Calu3 (cell line): ENCODE measurements around the gene S1PR3. TPM values are rescaled to one million over a fixed set of nuclear protein-coding genes. Genes with fewer than 3 reads are reported as not detected.

Experiments used
- BruUV-seq: library from RNA; stranded (reverse); fragments of 400-500 nt; replicated peaks from 2 replicates; lab custom pipeline; 2021; lab: Mats Ljungman, UMichigan
- CTCF ChIA-PET: fragments of 300-600 bp; sonication (Branson Sonifier 250); formaldehyde crosslinking; loops from one replicate; lab custom pipeline; 2022; ENCODE audit warnings: antibody characterized with exemption; lab: Charles Lee
- DNase-seq: peaks from one replicate; pipeline ENCODE4 v3.0.0; 2022
- H3K27ac Mint-ChIP-seq: one replicate; pipeline ENCODE4 v1.8.0; 2022; ENCODE audit warnings: mixed read lengths; ENCODE audit not compliant: unreplicated experiment
- H3K27me3 Mint-ChIP-seq: one replicate; pipeline ENCODE4 v1.8.0; 2022; ENCODE audit warnings: mixed read lengths; ENCODE audit not compliant: unreplicated experiment
- H3K36me3 Mint-ChIP-seq: one replicate; pipeline ENCODE4 v1.8.0; 2022; ENCODE audit warnings: mild to moderate bottlenecking, moderate library complexity, mixed read lengths; ENCODE audit not compliant: insufficient read depth, unreplicated experiment
- H3K4me1 Mint-ChIP-seq: one replicate; pipeline ENCODE4 v1.8.0; 2022; ENCODE audit warnings: mild to moderate bottlenecking, low read depth, mixed read lengths; ENCODE audit not compliant: unreplicated experiment
- H3K4me3 Mint-ChIP-seq: one replicate; pipeline ENCODE4 v1.8.0; 2022; ENCODE audit warnings: mild to moderate bottlenecking, low read depth, moderate library complexity, mixed read lengths; ENCODE audit not compliant: unreplicated experiment
- H3K9me3 Mint-ChIP-seq: one replicate; pipeline ENCODE4 v1.8.0; 2022; ENCODE audit warnings: low read depth, mixed read lengths; ENCODE audit not compliant: unreplicated experiment
- CTCF ChIP-seq: fragments of 200-600 bp; IDR thresholded peaks from one replicate; pipeline ENCODE4 v1.8.0; 2022; ENCODE audit warnings: antibody characterized with exemption; ENCODE audit not compliant: unreplicated experiment
- intact Hi-C: fragments of 100-400 bp; cut with micrococcal nuclease; formaldehyde crosslinking; loops from one replicate; pipeline ENCODE4 v1.10.0; 2022; ENCODE audit not compliant: unreplicated experiment
- total RNA-seq: library from RNA; stranded (reverse); gene quantifications from 2 replicates; pipeline ENCODE4 v1.2.3, GENCODE V29; 2022

S1PR3 gene
- total RNA-seq, 1 experiment from 2014 or later: 0.66 TPM

GRCh38 chr9:88954066-88954465, 37.2 kb upstream of the S1PR3 start:
- Mint-ChIP-seq H3K27me3 (no peaks in the 10 kb centered on the region), H3K27ac (no peak overlapping the region), H3K4me3 (no peak overlapping the region), H3K36me3 (no peaks in the 10 kb centered on the region), H3K9me3 (no peaks in the 10 kb centered on the region), H3K4me1 (peaks cover 9% of the 10 kb centered on the region)
- BruUV-seq: no TSS peak
- no peak for DNase-seq
- CTCF ChIA-PET: no interaction called here
- no peak for TF ChIP-seq CTCF
- intact Hi-C loops: no loop called here

- BruUV-seq: no TSS peak
- Mint-ChIP-seq H3K4me1 (no peaks in the 10 kb centered on the region), H3K4me3 (no peak overlapping the region), H3K27me3 (peaks cover 26% of the 10 kb centered on the region), H3K36me3 (no peaks in the 10 kb centered on the region), H3K27ac (no peak overlapping the region), H3K9me3 (no peaks in the 10 kb centered on the region)
- CTCF ChIA-PET: no interaction called here
- no peak for DNase-seq
- no peak for TF ChIP-seq CTCF
- intact Hi-C loops: no loop called here
These were observed 33.7 kb upstream of the S1PR3 start for GRCh38 chr9:88957526-88957925.

GRCh38 chr9:88959727-88960469, 31.4 kb upstream of the S1PR3 start:
- Mint-ChIP-seq H3K4me1 (no peaks in the 10 kb centered on the region), H3K4me3 (no peak overlapping the region), H3K9me3 (no peaks in the 10 kb centered on the region), H3K36me3 (no peaks in the 10 kb centered on the region), H3K27me3 (peaks cover 43% of the 10 kb centered on the region), H3K27ac (no peak overlapping the region)
- intact Hi-C loops: no loop called here
- TF ChIP-seq CTCF: no peak
- no peak for DNase-seq
- CTCF ChIA-PET: no interaction called here
- no TSS peak for BruUV-seq

- H3K4me3 Mint-ChIP-seq: no peak overlapping the region
These were observed 30.6 kb upstream of the S1PR3 start for GRCh38 chr9:88960632-88961031.

More at GRCh38 chr9:88960632-88961031, 30.6 kb upstream of the S1PR3 start:
- H3K27ac Mint-ChIP-seq: no peak overlapping the region
- H3K36me3 Mint-ChIP-seq: no peaks in the 10 kb centered on the region
- TF ChIP-seq CTCF: no peak
- intact Hi-C loops: no loop called here
- H3K4me1 Mint-ChIP-seq: no peaks in the 10 kb centered on the region
- peaks cover 43% of the 10 kb centered on the region for H3K27me3 Mint-ChIP-seq
- no TSS peak for BruUV-seq
- CTCF ChIA-PET: no interaction called here
- H3K9me3 Mint-ChIP-seq: no peaks in the 10 kb centered on the region
- DNase-seq: no peak
